Stimulated activated naive CD8-positive, alpha-beta T cell treated with anti-CD3 and anti-CD28 coated beads, Interleukin-15, Interleukin-2, amounts not matched to agents 100 U/mL and 50 U/mL, for 24 hours (primary cell): Measurements from ENCODE around the gene ABTB2.

Experiments
- ATAC-seq: fragments of 150-1000 bp; cut with Tn5 transposase; one replicate; pipeline ENCODE4 v1.10.0; 2021
- DNase-seq: peaks from one replicate; pipeline ENCODE4 v3.0.0; 2021

The ABTB2 gene

GRCh38 chr11:34105079-34105956, 252.5 kb downstream of the ABTB2 start, which contains the start of gene NAT10:
Gene NAT10, plus strand, starts transcription at chr11:34105629. Its CDS starts 2,597 bp downstream, at chr11:34108226.
- ATAC-seq, result peak; percentile 93
- DNase-seq, result peak; percentile 96

- ATAC-seq (no peak), DNase-seq (no peak)
These were observed 253.1 kb downstream of the ABTB2 start for GRCh38 chr11:34104680-34105078.
